NCI-H146 treated with DMSO at 0.1 percent for 48 hours (cell line): Measurements from ENCODE around the gene CCDC8.
"Not testable (repeated sequence)": the region's sequence is repeated elsewhere in the genome, so short reads cannot be mapped to it uniquely, and the experiment has no call there.

Source experiments
- DNase-seq: peaks from one replicate; lab custom pipeline; 2025; ENCODE audit not compliant: unreplicated experiment; lab: John Stamatoyannopoulos, UW

Gene CCDC8

DNA sequence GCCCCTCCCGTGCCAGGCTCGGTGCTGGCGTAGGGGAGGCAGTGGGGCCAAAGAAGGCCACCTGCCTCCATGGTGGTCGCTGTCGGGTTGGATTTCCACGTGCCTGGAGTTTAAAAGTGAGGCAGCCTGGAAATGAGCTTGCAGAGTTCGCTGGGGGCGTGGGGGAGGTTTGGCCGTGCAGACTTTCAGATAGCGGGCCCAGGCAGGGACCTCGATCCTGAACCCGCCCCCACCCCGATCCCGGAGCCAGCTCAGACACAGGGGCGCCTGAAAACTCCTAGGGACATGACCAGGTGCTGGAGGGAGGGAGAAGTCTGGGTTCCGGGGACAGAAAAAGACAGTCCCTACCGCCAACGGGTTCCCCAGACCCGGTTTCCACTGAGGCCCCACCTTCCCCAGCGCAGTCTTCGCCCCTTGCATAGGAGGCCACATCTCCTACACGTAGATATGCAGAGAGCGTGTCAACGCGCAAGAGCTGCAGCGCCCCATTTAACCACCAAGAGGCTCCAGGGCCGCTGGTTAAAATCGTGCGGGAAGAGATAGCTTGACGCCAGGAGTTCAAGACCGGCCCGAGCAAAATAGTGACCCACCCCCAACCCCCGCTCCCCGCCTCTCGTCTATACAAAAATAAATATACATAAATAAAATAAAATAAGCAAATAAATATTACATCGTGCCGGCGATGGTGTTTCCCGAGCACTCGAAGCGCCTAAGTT lies 8.5 kb downstream of the CCDC8 start:
- DNase-seq, result no peak

DNA sequence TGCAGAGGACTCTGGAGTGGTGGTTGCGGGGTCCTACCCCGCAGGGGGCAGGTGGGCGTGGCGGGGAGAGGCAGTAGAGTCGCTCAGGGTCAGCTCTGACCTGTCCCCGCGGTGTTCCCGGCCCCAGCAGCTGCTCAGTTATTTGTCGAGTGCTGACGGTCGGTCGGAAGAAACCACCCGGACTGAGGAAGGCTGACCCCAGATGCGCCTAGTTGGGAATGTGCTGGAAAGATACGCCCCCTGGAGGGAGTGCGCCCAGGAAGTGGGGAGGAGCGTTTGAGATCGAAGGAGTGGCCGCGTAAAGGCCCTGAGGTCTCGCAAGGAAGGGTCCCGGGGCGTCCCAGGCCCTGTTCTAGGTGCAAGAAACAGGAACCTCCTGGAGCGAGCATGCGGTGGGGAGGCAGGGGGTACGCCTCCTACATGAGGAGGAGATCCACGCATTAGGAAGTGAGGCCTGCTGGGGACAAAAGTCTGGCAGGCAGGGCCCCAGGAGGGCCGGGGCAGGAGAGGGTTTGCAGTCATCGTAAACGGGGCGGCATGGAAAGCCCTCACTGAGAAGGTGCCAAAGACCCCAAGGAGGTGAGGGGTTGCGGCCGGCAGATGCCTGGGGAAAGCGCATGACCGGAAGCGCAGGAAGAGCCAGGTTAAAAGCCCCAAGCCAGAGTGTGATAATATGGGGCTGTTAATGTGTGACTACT lies 9.2 kb downstream of the CCDC8 start:
- no peak for DNase-seq

DNA sequence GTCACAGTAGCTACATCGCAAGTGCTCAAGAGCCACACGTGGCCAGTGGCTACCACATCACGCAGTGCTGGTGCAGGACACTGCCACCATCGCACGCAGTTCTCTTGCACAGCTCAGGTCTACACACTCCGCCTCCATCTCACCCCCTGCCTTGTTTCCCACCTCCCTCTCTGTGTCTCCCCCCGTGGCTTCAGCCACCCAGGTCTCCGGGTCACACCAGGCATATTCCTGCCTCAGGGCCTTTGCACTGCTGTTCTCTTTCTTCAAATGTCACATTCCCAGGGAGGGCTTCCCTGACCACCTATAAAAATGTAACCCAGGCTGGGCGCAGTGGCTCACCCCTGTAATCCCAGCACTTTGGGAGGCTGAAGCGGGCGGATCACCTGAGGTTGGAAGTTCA lies 10.6 kb downstream of the CCDC8 start:
- DNase-seq, result no peak

DNA sequence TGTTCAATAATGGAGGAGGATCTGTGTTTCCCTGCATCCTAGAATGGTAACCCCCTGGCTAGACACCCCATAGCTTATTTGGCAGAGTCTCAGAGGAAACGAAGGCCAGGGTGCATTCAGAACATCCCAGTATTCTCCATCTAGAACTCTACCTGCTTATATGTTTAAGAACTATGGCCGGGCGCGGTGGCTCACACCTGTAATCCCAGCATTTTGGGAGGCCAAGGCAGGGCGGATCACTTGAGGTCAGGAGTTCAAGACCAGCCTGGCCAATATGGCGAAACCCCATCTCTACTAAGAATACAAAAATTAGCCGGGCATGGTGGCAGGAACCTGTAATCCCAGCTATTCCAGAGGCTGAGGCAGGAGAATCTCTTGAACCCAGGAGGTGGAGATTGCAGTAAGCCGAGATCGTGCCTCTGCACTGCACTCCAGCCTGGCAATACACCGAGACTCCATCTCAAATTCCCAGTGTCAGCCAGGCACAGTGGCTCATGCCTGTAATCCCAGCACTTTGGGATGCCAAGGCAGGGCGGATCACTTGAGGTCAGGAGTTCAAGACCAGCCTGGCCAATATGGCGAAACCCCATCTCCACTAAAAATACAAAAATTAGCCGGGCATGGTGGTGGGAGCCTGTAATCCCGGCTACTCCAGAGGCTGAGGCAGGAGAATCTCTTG lies 15.4 kb downstream of the CCDC8 start:
- DNase-seq, result not testable (repeated sequence)

DNA sequence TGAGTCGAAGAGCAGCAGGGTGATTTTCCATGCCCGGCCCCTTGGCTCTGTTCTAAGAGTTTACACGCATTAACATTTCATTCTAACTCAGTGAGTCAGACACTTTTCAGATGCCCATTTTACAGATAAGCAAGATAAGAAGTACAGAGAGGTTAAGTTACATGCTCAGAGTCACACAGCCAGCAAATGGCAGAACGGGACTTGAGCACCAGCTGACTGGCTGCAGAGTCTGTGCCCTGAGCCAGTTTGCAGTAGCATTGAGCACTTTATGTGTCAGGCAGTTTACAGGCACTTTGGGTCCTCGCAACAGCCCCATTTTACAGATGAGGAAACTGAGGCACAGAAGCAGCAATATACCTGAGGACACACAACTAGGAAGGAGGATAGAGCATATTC lies 19.0 kb downstream of the CCDC8 start:
- DNase-seq, result no peak

DNA sequence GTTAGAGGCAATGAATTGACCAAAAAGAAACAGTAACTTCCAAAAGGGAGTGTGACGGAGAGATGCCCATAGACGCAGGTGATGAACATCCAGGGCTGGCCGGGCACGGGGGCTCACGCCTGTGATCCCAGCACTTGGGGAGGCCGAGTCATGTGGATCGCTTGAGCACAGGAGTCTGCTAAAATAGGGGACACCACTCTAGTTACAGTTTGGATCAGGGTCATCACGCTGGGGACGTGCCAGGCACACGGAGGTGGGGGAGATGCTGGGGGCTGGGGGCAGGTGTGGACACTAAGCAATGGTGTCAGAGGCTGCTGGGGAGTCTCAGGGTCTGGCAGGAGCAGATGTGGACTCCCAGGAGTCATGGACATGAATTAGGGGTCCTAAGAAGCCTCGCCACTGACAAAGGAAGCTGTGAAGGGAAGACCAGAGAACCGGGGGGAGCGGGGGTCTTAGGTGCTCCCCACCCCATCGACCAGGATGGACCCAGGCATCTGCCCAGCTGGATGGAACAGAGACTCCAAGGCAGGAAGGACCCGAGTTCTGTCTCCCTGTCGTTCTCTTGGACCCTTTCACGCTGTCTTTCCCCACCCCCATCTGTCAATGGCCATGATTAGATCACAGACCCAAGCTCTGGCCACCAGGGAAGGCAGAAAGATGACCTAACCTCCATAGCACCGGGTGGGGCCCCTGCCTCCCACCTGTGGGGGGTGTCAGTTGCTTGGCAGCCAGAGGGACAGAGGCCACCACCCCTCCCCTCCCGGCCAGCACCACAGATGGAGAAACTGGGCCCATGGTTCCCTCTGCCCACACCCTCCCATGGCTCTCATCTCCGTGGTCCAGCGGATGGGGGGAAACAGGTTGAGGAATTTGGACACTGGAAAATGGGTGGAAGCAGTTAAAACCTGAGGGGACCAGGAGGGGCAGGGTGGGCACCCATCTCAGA lies 19.6 kb downstream of the CCDC8 start:
- no peak for DNase-seq

DNA sequence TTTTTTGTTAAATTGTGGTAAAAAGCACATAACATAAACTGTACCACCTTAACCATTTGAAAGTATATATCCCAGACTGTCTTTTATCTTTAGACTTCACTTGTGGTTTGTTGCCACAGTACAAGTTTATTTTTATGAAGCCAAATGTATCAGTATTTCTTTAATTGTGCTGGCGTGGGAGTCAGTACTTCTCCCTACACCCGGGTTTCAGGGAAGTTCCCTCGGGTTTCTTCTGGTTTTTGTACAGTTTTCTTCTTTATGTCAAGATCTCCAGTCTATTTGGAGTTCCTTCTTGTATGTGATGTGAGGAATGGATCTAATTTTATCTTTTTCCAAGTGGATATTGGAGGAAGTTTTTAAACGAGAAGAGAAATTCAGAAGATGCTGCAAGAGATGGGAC lies 20.5 kb downstream of the CCDC8 start:
- DNase-seq, result no peak

DNA sequence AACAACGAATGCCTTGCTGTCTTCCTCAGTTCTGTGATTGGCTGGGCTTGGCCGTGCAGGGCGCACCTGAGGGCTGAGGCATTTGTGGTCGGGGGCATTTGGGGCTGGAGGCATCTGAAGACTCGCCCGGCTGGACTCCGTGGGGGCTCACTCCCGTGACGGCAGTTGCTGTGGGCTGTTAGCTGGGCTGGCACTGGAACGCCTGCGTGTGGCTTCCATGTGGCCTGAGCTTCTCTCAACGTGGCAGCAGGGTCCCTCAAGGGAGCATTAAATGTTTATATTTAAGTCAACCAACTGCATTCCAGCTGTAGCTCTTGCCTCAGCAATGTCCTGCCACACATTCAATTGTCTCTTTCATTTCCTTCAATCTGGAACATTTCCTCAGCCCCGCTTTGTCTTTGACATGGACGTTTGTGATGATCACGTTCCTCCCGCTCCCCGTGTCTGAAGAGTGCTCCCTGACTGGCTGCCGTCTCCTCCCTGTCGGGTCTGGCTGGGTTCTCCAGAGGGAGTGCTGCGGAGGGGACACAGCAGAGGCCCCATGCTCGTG lies 21.0 kb downstream of the CCDC8 start:
- no peak for DNase-seq

DNA sequence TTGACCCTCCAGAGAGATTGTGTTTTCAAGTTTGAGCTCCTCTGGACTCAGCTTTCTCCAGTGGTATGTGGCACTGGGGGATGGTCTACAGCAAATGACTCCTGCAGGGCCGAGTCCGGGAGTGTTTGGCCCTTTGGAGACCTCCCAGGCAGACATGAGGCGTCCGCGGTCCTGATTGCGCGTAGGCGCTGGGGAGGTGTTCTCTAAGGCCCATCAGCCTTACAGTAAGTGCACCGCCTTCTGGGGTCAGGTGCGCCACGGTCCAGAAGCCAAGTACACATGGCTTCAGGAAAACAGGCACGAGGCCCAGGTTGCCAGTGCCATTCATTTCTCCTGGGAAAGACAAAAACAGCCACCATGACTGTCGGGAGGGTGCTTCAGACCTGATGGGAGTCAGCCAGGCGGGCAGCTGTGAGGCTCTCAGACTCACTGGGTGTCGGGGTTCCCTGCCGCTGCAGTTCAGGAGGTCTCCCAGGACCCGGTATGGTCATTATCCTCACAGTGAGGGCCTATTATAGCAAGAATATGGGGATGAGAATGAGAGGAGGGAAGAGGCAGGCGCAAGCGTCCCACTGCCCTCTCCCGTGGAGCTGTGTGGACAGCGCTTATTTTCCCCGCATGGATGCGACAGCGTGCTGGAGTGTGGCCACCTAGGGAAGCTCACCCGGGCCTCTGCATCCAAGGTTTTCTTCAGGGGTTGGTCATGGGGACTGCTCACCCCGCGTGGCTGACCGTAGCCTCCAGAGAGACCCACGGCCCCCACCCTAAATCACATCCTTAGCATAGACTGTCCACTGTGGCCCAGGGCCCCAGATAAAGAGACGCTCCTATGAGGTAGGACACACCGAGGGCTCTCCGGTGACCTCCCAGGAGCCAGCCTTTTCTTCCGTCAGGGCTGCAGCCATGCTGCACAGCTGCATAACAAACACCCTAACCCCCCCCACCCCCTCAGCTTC lies 21.8 kb downstream of the CCDC8 start:
- DNase-seq, result no peak

DNA sequence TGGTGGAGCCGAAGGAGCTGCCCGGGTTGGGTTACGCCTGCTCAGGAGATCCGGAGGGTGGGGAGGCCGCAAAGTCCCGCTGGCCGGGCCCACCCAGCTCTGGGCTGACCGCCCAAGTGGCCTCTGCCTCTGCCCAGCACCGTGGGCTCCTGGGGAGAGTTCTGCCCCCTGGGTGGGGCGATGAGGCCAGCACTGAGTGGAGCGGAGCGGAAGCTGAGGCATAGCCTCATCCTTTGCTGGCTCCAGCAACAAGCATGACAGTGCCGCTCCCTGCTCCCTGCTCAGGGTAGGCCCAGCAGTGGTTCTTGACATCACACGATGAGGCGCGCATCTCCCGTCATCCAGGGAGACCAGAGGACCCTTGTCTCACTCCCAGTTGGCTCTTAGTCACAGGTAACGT lies 22.5 kb downstream of the CCDC8 start:
- DNase-seq, result no peak

DNA sequence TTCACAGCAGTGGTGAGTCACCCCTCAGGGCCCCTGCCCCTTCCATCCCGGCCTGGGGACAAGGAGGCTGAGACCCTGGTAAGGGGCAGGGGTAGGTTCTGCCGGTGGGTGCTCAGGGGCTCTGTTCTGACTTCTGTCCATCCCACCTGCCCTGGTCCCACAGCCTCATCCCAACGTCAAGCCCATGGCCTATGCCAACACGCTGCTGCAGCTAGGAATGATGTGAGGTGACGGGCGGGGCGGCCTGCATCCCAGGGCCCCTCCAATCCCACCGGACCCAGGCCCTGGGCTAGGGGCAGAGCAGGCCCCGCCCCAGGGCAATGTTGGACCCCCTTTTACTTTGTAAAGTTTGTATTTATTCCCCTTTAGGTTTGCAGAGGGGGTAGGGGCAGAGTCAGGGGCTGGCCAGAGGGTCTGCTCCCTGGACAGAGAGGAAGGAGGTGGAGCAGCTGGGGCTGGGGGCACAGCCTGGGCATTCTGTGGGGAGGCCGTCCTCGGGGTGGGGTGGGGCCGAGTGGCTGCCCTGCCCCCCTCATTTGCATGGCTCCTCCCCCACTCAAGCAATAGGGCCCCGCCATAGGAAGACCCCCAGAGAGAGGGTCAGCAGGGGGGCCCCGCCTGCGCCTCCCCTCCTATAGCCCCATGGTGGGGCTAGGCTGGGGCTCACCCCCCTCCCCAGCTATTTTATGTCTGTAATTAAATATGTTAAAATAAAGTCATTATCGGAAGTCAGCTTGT lies 23.1 kb downstream of the CCDC8 start:
- no peak for DNase-seq

DNA sequence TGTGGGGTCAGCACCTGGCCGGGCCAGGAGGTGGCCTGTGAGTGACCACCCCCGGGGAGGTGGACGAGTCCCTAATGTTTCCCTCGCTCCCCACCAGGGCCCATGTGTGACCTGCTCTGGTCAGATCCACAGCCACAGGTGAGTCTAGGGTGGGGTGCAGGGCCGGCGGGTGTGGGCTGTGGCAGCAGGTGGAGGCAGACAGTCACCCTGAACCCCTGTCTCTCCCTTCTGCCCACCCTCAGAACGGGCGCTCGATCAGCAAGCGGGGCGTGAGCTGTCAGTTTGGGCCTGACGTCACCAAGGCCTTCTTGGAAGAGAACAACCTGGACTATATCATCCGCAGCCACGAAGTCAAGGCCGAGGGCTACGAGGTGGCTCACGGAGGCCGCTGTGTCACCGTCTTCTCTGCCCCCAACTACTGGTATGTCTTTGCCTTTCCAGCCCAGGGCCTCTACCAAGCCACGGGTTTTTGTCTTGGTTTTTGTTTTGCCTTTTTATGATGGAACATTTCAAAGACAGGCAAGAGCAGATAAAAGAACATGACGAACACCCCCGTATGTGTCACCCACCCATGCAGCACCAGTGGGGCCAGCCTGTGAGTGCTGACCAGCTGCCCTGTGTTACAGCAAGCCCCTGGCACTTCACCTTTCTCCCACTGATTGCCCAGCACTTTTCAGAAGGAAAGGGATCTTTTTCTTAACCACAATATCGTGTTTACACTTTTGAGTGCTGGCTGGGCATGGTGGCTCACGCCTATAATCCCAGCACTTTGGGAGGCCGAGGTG lies 24.9 kb downstream of the CCDC8 start:
- no peak for DNase-seq

DNA sequence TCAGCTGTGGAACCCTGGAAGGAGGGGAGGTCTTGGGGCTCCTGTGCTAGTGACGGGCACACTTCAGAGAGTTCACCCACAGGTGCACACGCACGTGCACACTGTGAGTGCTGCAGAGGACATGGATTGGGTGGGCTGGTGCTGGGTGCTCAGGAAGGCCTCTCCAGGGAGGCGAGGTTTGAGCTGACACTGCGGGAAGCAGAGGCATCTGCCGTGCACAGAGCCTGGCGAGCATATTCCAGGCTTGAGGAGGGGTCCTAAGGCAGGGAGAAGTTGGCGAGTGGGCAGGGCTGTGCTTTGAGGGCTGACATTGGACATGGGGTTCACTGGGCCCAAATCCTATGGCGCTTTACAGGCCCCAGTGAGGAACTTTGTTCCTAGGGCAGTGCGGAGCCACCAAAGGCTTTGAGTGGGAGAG lies 25.6 kb downstream of the CCDC8 start:
- DNase-seq, result no peak

DNA sequence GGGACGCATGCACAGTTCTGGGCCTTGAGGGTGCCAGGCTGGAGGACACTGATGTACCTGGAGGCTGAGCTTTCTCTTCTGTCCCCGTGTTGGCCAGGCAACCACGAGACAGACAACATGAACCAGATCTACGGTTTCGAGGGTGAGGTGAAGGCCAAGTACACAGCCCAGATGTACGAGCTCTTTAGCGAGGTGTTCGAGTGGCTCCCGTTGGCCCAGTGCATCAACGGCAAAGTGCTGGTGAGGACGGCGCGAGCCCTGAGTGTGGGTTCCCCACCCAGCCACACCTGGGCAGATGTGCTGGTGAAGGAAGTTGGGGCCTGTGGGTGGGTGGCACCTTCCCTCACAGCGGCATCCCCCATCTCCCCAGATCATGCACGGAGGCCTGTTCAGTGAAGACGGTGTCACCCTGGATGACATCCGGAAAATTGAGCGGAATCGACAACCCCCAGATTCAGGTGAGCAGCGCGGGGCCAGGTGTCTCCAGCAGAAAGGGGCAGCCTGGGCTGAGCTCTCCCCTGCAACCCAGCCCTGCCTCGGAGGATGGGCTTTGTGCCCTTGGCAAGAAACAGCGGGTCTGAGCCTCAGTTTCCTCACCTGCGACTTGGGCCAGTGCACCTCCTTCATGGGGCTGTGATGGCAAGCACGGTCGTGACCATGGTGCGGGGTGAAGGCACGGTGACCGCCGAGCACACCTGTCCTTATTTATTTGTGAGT lies 26.2 kb downstream of the CCDC8 start:
- DNase-seq, result no peak

DNA sequence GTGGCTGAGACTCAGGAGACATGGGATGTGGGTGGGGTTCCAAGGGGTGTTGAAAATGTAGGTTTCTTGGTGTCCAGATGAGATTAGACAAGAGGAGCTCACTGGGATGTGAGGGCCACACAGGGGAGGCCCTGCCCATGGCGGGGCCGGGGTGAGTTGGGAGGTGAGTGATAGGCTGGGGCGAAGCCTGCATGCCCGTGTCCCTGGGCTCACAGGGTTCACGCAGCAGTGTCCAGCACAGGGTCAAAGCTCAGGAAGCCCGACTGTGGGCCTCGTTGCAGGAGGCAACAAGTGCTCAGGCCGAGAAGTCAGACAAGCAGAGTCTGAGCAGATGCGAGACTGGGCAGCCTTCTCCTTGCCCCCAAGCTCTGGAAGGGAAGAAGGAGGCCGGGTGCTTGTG lies 27.2 kb downstream of the CCDC8 start:
- no peak for DNase-seq

DNA sequence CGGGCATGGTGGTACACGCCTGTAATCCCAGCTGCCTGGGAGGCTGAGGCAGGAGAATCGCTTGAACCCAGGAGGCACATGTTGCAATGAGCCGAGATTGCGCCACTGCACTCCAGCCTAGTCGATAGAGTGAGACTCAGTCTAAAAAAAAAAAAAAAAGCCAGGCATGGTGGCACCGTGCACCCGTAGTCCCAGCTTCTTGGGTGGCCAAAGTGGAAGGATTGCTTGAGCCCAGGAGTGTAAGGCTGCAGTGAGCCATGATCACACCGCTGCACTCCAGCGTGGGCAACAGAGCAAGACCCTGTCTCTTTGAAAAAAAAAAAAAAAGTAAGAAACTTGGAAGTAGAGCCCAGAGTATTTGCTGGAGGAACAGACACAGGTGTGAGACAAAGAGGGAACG lies 27.7 kb downstream of the CCDC8 start:
- no peak for DNase-seq

DNA sequence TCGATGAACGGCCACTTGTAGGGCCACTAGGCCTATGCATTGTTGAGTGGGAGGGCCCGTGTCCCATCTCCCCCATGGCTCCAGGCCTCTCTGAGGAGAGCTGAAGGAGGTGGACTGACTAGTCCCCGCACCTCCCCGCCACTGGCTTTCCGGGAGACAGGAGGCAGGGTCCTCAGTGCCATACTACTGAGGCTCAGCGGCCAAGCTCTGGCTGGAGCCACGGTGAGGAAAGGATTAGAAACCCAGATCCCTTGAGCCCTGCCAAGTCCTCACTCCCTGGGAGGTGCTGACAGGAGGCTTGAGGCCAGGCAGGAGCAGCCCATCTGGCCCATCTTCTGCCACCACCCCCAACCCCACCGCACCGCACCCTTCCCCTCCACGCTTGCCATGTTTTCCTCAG lies 29.0 kb downstream of the CCDC8 start:
- no peak for DNase-seq

DNA sequence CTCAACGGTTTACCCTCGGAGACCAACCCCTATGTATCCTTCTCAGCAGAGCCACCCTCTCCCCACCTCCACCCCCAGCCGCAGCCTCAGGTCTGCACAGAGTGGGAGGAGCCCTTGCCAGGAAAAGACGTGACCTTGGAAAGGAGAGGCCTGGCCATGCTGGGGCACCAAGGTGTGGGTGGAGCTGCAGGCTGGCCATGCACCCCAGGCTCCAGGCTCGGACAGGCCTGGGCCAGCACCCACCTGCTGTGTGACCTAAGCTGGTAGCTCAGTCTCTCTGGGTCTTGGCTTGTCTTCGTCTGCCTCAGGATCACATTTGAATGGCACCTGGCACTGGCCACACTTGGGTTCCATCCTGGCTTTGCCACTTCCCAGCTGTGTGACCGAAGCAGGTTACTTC lies 29.5 kb downstream of the CCDC8 start:
- DNase-seq, result no peak
